Measurements from ENCODE around the gene MED17.
"Not testable (repeated sequence)": the region's sequence is repeated elsewhere in the genome, so short reads cannot be mapped to it uniquely, and the experiment has no call there.

MED17 gene

GRCh38 chr11:93741882-93742226, 42.2 kb upstream of the MED17 start:
- Histone ChIP-seq H3K36me3 (ENCODE audit: insufficient read depth, low read depth, low read length) (peaks cover 37% of the 10 kb centered on the region), H3K4me1 (ENCODE audit: insufficient read depth, low read length) (peaks cover 14% of the 10 kb centered on the region), H3K27me3 (ENCODE audit: insufficient read depth, low read length) (no peaks in the 10 kb centered on the region), H3K4me3 (ENCODE audit: low read length) (peak overlapping the region; percentile 99), H3K9me3 (ENCODE audit: insufficient read depth, low read depth, low read length) (no peaks in the 10 kb centered on the region), H3K9ac (ENCODE audit: low read depth, low read length) (peak overlapping the region; percentile 100), H3K27ac (ENCODE audit: low read length) (peak overlapping the region; percentile 93)

- Histone ChIP-seq H3K9ac (ENCODE audit: low read depth, low read length) (no peak overlapping the region), H3K36me3 (ENCODE audit: insufficient read depth, low read depth, low read length) (peaks cover 23% of the 10 kb centered on the region), H3K27ac (ENCODE audit: low read length) (no peak overlapping the region), H3K4me3 (ENCODE audit: low read length) (no peak overlapping the region), H3K9me3 (ENCODE audit: insufficient read depth, low read depth, low read length) (no peaks in the 10 kb centered on the region), H3K27me3 (ENCODE audit: insufficient read depth, low read length) (no peaks in the 10 kb centered on the region), H3K4me1 (ENCODE audit: insufficient read depth, low read length) (peaks cover 9% of the 10 kb centered on the region)
Observed at GRCh38 chr11:93743291-93743690, 40.8 kb upstream of the MED17 start.

GRCh38 chr11:93744669-93745004, 39.4 kb upstream of the MED17 start:
- no peaks in the 10 kb centered on the region for H3K27me3 ChIP-seq (ENCODE audit: insufficient read depth, low read length)
- H3K4me1 ChIP-seq (ENCODE audit: insufficient read depth, low read length) = peaks cover 3% of the 10 kb centered on the region
- H3K27ac ChIP-seq (ENCODE audit: low read length) = no peak overlapping the region
- peaks cover 10% of the 10 kb centered on the region for H3K36me3 ChIP-seq (ENCODE audit: insufficient read depth, low read depth, low read length)
- H3K9ac ChIP-seq (ENCODE audit: low read depth, low read length) = no peak overlapping the region
- H3K9me3 ChIP-seq (ENCODE audit: insufficient read depth, low read depth, low read length) = no peaks in the 10 kb centered on the region
- no peak overlapping the region for H3K4me3 ChIP-seq (ENCODE audit: low read length)

GRCh38 chr11:93745005-93745755, 38.9 kb upstream of the MED17 start:
- peak overlapping the region; percentile 11; the same call in 1 of the 2 replicates for H3K9ac ChIP-seq (ENCODE audit: low read depth, low read length)
- not testable (repeated sequence) for H3K27me3 ChIP-seq (ENCODE audit: insufficient read depth, low read length); H3K36me3 ChIP-seq (ENCODE audit: insufficient read depth, low read depth, low read length); H3K4me1 ChIP-seq (ENCODE audit: insufficient read depth, low read length); H3K9me3 ChIP-seq (ENCODE audit: insufficient read depth, low read depth, low read length); H3K27ac ChIP-seq (ENCODE audit: low read length)
- H3K4me3 ChIP-seq (ENCODE audit: low read length) = peak overlapping the region; percentile 22; the same call in 1 of the 2 replicates

- H3K9ac ChIP-seq (ENCODE audit: low read depth, low read length) = no peak overlapping the region
- H3K27me3 ChIP-seq (ENCODE audit: insufficient read depth, low read length) = no peaks in the 10 kb centered on the region
- no peak overlapping the region for H3K4me3 ChIP-seq (ENCODE audit: low read length)
- H3K36me3 ChIP-seq (ENCODE audit: insufficient read depth, low read depth, low read length) = no peaks in the 10 kb centered on the region; the same call in 1 of the 2 replicates
- H3K4me1 ChIP-seq (ENCODE audit: insufficient read depth, low read length) = peaks cover 8% of the 10 kb centered on the region
- no peaks in the 10 kb centered on the region for H3K9me3 ChIP-seq (ENCODE audit: insufficient read depth, low read depth, low read length)
- no peak overlapping the region for H3K27ac ChIP-seq (ENCODE audit: low read length)
Observed at GRCh38 chr11:93746101-93746500, 38.0 kb upstream of the MED17 start.

GRCh38 chr11:93747122-93747521, 37.0 kb upstream of the MED17 start:
- Histone ChIP-seq H3K4me1 (ENCODE audit: insufficient read depth, low read length) (peaks cover 9% of the 10 kb centered on the region), H3K27ac (ENCODE audit: low read length) (no peak overlapping the region), H3K9ac (ENCODE audit: low read depth, low read length) (no peak overlapping the region; the same call in 1 of the 2 replicates), H3K27me3 (ENCODE audit: insufficient read depth, low read length) (no peaks in the 10 kb centered on the region), H3K9me3 (ENCODE audit: insufficient read depth, low read depth, low read length) (no peaks in the 10 kb centered on the region), H3K4me3 (ENCODE audit: low read length) (no peak overlapping the region), H3K36me3 (ENCODE audit: insufficient read depth, low read depth, low read length) (no peaks in the 10 kb centered on the region; the same call in 1 of the 2 replicates)

GRCh38 chr11:93751001-93751400, 33.1 kb upstream of the MED17 start:
- no peaks in the 10 kb centered on the region for H3K9me3 ChIP-seq (ENCODE audit: insufficient read depth, low read depth, low read length)
- H3K27me3 ChIP-seq (ENCODE audit: insufficient read depth, low read length) = no peaks in the 10 kb centered on the region
- peaks cover 23% of the 10 kb centered on the region for H3K36me3 ChIP-seq (ENCODE audit: insufficient read depth, low read depth, low read length)
- no peak overlapping the region for H3K27ac ChIP-seq (ENCODE audit: low read length)
- H3K4me1 ChIP-seq (ENCODE audit: insufficient read depth, low read length) = peaks cover 7% of the 10 kb centered on the region; the same call in 1 of the 2 replicates
- H3K9ac ChIP-seq (ENCODE audit: low read depth, low read length) = peak overlapping the region; percentile 51; the same call in 1 of the 2 replicates
- no peak overlapping the region for H3K4me3 ChIP-seq (ENCODE audit: low read length)

GRCh38 chr11:93753241-93753640, 30.8 kb upstream of the MED17 start:
- Histone ChIP-seq H3K27me3 (ENCODE audit: insufficient read depth, low read length) (no peaks in the 10 kb centered on the region), H3K4me1 (ENCODE audit: insufficient read depth, low read length) (0 out of 2 replicates have a peak, but pooled peaks cover 7% of the 10 kb centered on the region), H3K4me3 (ENCODE audit: low read length) (no peak overlapping the region), H3K9ac (ENCODE audit: low read depth, low read length) (no peak overlapping the region), H3K9me3 (ENCODE audit: insufficient read depth, low read depth, low read length) (no peaks in the 10 kb centered on the region), H3K36me3 (ENCODE audit: insufficient read depth, low read depth, low read length) (peaks cover 37% of the 10 kb centered on the region), H3K27ac (ENCODE audit: low read length) (no peak overlapping the region)

- no peak overlapping the region for H3K27ac ChIP-seq (ENCODE audit: low read length)
- peaks cover 68% of the 10 kb centered on the region for H3K36me3 ChIP-seq (ENCODE audit: insufficient read depth, low read depth, low read length)
- H3K4me3 ChIP-seq (ENCODE audit: low read length) = no peak overlapping the region
- no peaks in the 10 kb centered on the region for H3K9me3 ChIP-seq (ENCODE audit: insufficient read depth, low read depth, low read length)
- no peak overlapping the region for H3K9ac ChIP-seq (ENCODE audit: low read depth, low read length)
- no peaks in the 10 kb centered on the region for H3K4me1 ChIP-seq (ENCODE audit: insufficient read depth, low read length)
- no peaks in the 10 kb centered on the region for H3K27me3 ChIP-seq (ENCODE audit: insufficient read depth, low read length)
Observed at GRCh38 chr11:93756748-93757147, 27.3 kb upstream of the MED17 start.

GRCh38 chr11:93757301-93757700, 26.8 kb upstream of the MED17 start:
- peaks cover 74% of the 10 kb centered on the region for H3K36me3 ChIP-seq (ENCODE audit: insufficient read depth, low read depth, low read length)

GRCh38 chr11:93757924-93758865, 25.9 kb upstream of the MED17 start:
- Histone ChIP-seq H3K9ac (ENCODE audit: low read depth, low read length) (no peak overlapping the region), H3K4me1 (ENCODE audit: insufficient read depth, low read length) (no peaks in the 10 kb centered on the region), H3K4me3 (ENCODE audit: low read length) (no peak overlapping the region), H3K27me3 (ENCODE audit: insufficient read depth, low read length) (no peaks in the 10 kb centered on the region), H3K36me3 (ENCODE audit: insufficient read depth, low read depth, low read length) (peaks cover 81% of the 10 kb centered on the region), H3K27ac (ENCODE audit: low read length) (no peak overlapping the region), H3K9me3 (ENCODE audit: insufficient read depth, low read depth, low read length) (no peaks in the 10 kb centered on the region)

More at GRCh38 chr11:93757301-93757700, 26.8 kb upstream of the MED17 start:
- Histone ChIP-seq H3K4me1 (ENCODE audit: insufficient read depth, low read length) (no peaks in the 10 kb centered on the region), H3K9ac (ENCODE audit: low read depth, low read length) (no peak overlapping the region), H3K27ac (ENCODE audit: low read length) (no peak overlapping the region), H3K9me3 (ENCODE audit: insufficient read depth, low read depth, low read length) (no peaks in the 10 kb centered on the region), H3K4me3 (ENCODE audit: low read length) (no peak overlapping the region), H3K27me3 (ENCODE audit: insufficient read depth, low read length) (no peaks in the 10 kb centered on the region)

GRCh38 chr11:93759123-93759522, 25.0 kb upstream of the MED17 start:
- H3K9ac ChIP-seq (ENCODE audit: low read depth, low read length); H3K4me3 ChIP-seq (ENCODE audit: low read length); H3K9me3 ChIP-seq (ENCODE audit: insufficient read depth, low read depth, low read length); H3K27ac ChIP-seq (ENCODE audit: low read length); H3K27me3 ChIP-seq (ENCODE audit: insufficient read depth, low read length); H3K4me1 ChIP-seq (ENCODE audit: insufficient read depth, low read length): not testable (repeated sequence)
- H3K36me3 ChIP-seq (ENCODE audit: insufficient read depth, low read depth, low read length) = peaks cover 79% of the 10 kb centered on the region

Data from iPS-20b (cell line).